Measurements from ENCODE around the gene ASTN2. TPM values are rescaled to one million over a fixed set of nuclear protein-coding genes. Genes with fewer than 3 reads are reported as not detected.

Gene ASTN2
- total RNA-seq, 1 experiment from 2014 or later, result 4.8 TPM

DNA sequence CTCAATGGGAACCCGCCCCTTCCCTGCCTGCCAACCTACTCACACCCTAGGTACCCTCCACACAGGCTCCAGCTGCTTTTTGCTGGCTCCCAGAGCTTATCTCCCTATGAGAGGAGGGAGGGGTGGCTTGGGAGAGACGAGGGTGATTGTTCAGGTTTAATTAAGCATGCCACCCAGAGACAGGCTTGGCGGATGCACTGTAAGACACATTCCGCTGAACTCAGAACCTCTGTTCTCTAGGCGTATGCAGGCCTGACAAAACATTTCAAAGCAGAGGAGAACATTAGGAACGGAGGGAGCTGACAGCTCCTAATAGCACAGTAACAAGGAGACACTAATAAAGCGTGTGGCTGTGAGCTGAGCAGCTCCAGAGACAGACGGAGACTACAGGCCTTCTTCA lies 647.6 kb downstream of the ASTN2 start:
- no TSS peak for BruUV-seq (replicated peaks)
- DNase-seq (ENCODE audit: low read depth, low spot score) (no peak), ATAC-seq (no peak)
- Histone ChIP-seq H3K4me1 (ENCODE audit: control insufficient read depth in 1 of 2, insufficient read depth in 2 of 2, low read length in 2 of 2) (no peaks in the 10 kb centered on the region), H3K79me2 (ENCODE audit: insufficient read depth, low read length) (no peaks in the 10 kb centered on the region), H4K20me1 (ENCODE audit: insufficient read depth) (no peaks in the 10 kb centered on the region), H2AFZ (ENCODE audit: low read depth, low read length, poor library complexity, severe bottlenecking) (no peak overlapping the region), H3K9me2 (ENCODE audit: insufficient read depth) (no peaks in the 10 kb centered on the region), H3K36me3 (ENCODE audit: control insufficient read depth in 1 of 2, insufficient read depth in 2 of 2, low read length in 2 of 2) (no peaks in the 10 kb centered on the region), H3K9ac (ENCODE audit: low read length) (no peak overlapping the region), H3K9me3 (ENCODE audit: control insufficient read depth in 1 of 2, insufficient read depth in 1 of 2, low read depth in 1 of 2, low read length in 2 of 2) (no peaks in the 10 kb centered on the region), H3K4me3 (replicated peaks in 1 of 2; ENCODE audit: low read depth in 1 of 2, low read length in 2 of 2) (no peak overlapping the region), H3K27me3 (ENCODE audit: insufficient read depth, low read length) (peaks cover 24% of the 10 kb centered on the region), H3K27ac (ENCODE audit: low read depth, low read length) (no peak overlapping the region), H3K4me2 (ENCODE audit: low read length) (no peak overlapping the region)
- RAD21 ChIA-PET (ENCODE audit: low non-redundant PET in 1 of 2, low total read pairs in 2 of 2, uncharacterized antibody in 2 of 2, unreplicated experiment in 2 of 2), result no interaction called here
- POLR2A ChIA-PET, result no interaction called here
- CTCF ChIA-PET, result no interaction called here
- no peak for TF ChIP-seq YY1 (IDR thresholded peaks at IDR 0.05; ENCODE audit: extremely low read depth, insufficient replicate concordance, low read depth, low read length)
- TF ChIP-seq EZH2 (IDR thresholded peaks at IDR 0.05), result no peak
- TF ChIP-seq EZH2phosphoT487 (IDR thresholded peaks at IDR 0.05; ENCODE audit: borderline replicate concordance), result no peak
- no peak for TF ChIP-seq POLR2A (IDR thresholded peaks at IDR 0.05; ENCODE audit: borderline replicate concordance, extremely low read depth, insufficient read depth, insufficient read length)
- TF ChIP-seq SP1 (IDR thresholded peaks at IDR 0.05; ENCODE audit: low read depth), result no peak
- TF ChIP-seq, protein P1, sequence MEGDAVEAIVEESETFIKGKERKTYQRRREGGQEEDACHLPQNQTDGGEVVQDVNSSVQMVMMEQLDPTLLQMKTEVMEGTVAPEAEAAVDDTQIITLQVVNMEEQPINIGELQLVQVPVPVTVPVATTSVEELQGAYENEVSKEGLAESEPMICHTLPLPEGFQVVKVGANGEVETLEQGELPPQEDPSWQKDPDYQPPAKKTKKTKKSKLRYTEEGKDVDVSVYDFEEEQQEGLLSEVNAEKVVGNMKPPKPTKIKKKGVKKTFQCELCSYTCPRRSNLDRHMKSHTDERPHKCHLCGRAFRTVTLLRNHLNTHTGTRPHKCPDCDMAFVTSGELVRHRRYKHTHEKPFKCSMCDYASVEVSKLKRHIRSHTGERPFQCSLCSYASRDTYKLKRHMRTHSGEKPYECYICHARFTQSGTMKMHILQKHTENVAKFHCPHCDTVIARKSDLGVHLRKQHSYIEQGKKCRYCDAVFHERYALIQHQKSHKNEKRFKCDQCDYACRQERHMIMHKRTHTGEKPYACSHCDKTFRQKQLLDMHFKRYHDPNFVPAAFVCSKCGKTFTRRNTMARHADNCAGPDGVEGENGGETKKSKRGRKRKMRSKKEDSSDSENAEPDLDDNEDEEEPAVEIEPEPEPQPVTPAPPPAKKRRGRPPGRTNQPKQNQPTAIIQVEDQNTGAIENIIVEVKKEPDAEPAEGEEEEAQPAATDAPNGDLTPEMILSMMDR (IDR thresholded peaks at IDR 0.05 in 2 of 3, conservative IDR thresholded peaks at IDR 0.05 in 1 of 3; ENCODE audit: borderline replicate concordance in 1 of 3, insufficient read depth in 1 of 3, low read depth in 2 of 3, low read length in 2 of 3), result no peak
- TF ChIP-seq JUND (IDR thresholded peaks at IDR 0.05), result no peak
- TF ChIP-seq, protein P2, sequence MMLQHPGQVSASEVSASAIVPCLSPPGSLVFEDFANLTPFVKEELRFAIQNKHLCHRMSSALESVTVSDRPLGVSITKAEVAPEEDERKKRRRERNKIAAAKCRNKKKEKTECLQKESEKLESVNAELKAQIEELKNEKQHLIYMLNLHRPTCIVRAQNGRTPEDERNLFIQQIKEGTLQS (IDR thresholded peaks at IDR 0.05), result no peak
- TF ChIP-seq ZFX (IDR thresholded peaks at IDR 0.05), result no peak
- no peak for TF ChIP-seq ELF1 (IDR thresholded peaks at IDR 0.05; ENCODE audit: borderline replicate concordance, low read depth)
- no peak for TF ChIP-seq FOSL1 (IDR thresholded peaks at IDR 0.05; ENCODE audit: low read depth)
- no peak for TF ChIP-seq EGR1 (IDR thresholded peaks at IDR 0.05; ENCODE audit: low read depth)
- TF ChIP-seq ZNF274 (IDR thresholded peaks at IDR 0.05; ENCODE audit: low read depth, low read length), result no peak
- TF ChIP-seq, protein P3, sequence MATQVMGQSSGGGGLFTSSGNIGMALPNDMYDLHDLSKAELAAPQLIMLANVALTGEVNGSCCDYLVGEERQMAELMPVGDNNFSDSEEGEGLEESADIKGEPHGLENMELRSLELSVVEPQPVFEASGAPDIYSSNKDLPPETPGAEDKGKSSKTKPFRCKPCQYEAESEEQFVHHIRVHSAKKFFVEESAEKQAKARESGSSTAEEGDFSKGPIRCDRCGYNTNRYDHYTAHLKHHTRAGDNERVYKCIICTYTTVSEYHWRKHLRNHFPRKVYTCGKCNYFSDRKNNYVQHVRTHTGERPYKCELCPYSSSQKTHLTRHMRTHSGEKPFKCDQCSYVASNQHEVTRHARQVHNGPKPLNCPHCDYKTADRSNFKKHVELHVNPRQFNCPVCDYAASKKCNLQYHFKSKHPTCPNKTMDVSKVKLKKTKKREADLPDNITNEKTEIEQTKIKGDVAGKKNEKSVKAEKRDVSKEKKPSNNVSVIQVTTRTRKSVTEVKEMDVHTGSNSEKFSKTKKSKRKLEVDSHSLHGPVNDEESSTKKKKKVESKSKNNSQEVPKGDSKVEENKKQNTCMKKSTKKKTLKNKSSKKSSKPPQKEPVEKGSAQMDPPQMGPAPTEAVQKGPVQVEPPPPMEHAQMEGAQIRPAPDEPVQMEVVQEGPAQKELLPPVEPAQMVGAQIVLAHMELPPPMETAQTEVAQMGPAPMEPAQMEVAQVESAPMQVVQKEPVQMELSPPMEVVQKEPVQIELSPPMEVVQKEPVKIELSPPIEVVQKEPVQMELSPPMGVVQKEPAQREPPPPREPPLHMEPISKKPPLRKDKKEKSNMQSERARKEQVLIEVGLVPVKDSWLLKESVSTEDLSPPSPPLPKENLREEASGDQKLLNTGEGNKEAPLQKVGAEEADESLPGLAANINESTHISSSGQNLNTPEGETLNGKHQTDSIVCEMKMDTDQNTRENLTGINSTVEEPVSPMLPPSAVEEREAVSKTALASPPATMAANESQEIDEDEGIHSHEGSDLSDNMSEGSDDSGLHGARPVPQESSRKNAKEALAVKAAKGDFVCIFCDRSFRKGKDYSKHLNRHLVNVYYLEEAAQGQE (IDR thresholded peaks at IDR 0.05; ENCODE audit: low read depth), result no peak
- intact Hi-C loops (cut with micrococcal nuclease), result loop anchor here (10.0 kb wide), 1 partner anchor 58 kb away; no protein-coding TSS in a partner anchor
